A673 (cell line): ENCODE measurements around the gene MRPL50. TPM values are rescaled to one million over a fixed set of nuclear protein-coding genes. Genes with fewer than 3 reads are reported as not detected.

Source experiments
- BruUV-seq: library from RNA; stranded (reverse); fragments of 400-500 nt; replicated peaks from 2 replicates; lab custom pipeline; 2021; lab: Mats Ljungman, UMichigan
- CTCF ChIA-PET: fragments of 300-600 bp; sonication (Branson Sonifier 250); formaldehyde crosslinking; loops from one replicate; lab custom pipeline; 2022; ENCODE audit warnings: antibody characterized with exemption; lab: Charles Lee
- POLR2A ChIA-PET: fragments of 300-600 bp; sonication (Branson Sonifier 250); formaldehyde crosslinking; loops from one replicate; lab custom pipeline; 2022; ENCODE audit warnings: antibody characterized with exemption; ENCODE audit not compliant: low non-redundant PET; lab: Charles Lee
- DNase-seq: peaks from one replicate; pipeline ENCODE4 v3.0.0-alpha.2; 2015; ENCODE audit warnings: low spot score
- H3K27ac ChIP-seq: fragments of 200-600 bp; sonication (generic); 2 replicates; pipeline ENCODE4 v1.5.1; 2016; ENCODE audit warnings: mixed run types, low read depth, mild to moderate bottlenecking, mixed read lengths, antibody characterized with exemption, low read length; ENCODE audit not compliant: poor library complexity, severe bottlenecking
- H3K27me3 ChIP-seq: fragments of 200-600 bp; sonication (generic); replicated peaks from 2 replicates; pipeline ENCODE4 v1.6.1; 2017; ENCODE audit warnings: mixed run types, low read depth, mild to moderate bottlenecking, mixed read lengths, antibody characterized with exemption, low read length; ENCODE audit not compliant: insufficient read depth, poor library complexity
- H3K36me3 ChIP-seq: fragments of 200-600 bp; sonication (generic); 2 replicates; pipeline ENCODE4 v1.6.1; 2016; ENCODE audit warnings: mixed run types, mild to moderate bottlenecking, mixed read lengths, antibody characterized with exemption, low read length; ENCODE audit not compliant: insufficient read depth, poor library complexity, severe bottlenecking
- H3K4me1 ChIP-seq: fragments of 200-600 bp; sonication (generic); 2 replicates; pipeline ENCODE4 v1.6.1; 2017; ENCODE audit warnings: mixed run types, mild to moderate bottlenecking, mixed read lengths, antibody characterized with exemption, low read length; ENCODE audit not compliant: insufficient read depth, poor library complexity, severe bottlenecking
- H3K4me3 ChIP-seq: fragments of 200-600 bp; sonication (generic); 2 replicates; pipeline ENCODE4 v1.5.1; 2016; ENCODE audit warnings: low read depth, mixed run types, mild to moderate bottlenecking, mixed read lengths, low read length; ENCODE audit not compliant: poor library complexity, severe bottlenecking
- H3K9me3 ChIP-seq: fragments of 200-600 bp; sonication (generic); 2 replicates; pipeline ENCODE4 v1.6.1; 2016; ENCODE audit warnings: mixed run types, low read depth, mild to moderate bottlenecking, mixed read lengths, antibody characterized with exemption, low read length; ENCODE audit not compliant: poor library complexity, severe bottlenecking
- CTCF ChIP-seq: fragments of 300-800, 200-600 bp; sonication (generic); conservative IDR thresholded peaks from 2 replicates; pipeline ENCODE4 v1.5.1; 2017; ENCODE audit warnings: low read depth, mild to moderate bottlenecking, antibody characterized with exemption, low read length, moderate library complexity, mixed read lengths
- EZH2 ChIP-seq: fragments of 200-600 bp; sonication (generic); IDR thresholded peaks from 2 replicates; pipeline ENCODE4 v1.6.1; 2017; ENCODE audit warnings: borderline replicate concordance, low read depth, mild to moderate bottlenecking, mixed read lengths, antibody characterized with exemption, low read length; ENCODE audit not compliant: poor library complexity, severe bottlenecking
- intact Hi-C: fragments of 100-400 bp; cut with micrococcal nuclease; formaldehyde crosslinking; loops from one replicate; pipeline ENCODE4 v1.10.0; 2022; ENCODE audit not compliant: unreplicated experiment
- total RNA-seq: library from RNA; stranded (reverse); gene quantifications from 2 replicates; pipeline ENCODE4 v1.2.3, GENCODE V29; 2021

MRPL50 gene
- total RNA-seq, 1 experiment from 2014 or later, result 17.0 TPM

GRCh38 chr9:101414839-101415238 is 16.4 kb upstream of the MRPL50 start:
- Histone ChIP-seq H3K36me3 (peaks cover 2% of the 10 kb centered on the region), H3K4me3 (no peak overlapping the region), H3K27ac (no peak overlapping the region), H3K9me3 (peaks cover 31% of the 10 kb centered on the region), H3K27me3 (peaks cover 2% of the 10 kb centered on the region), H3K4me1 (no peaks in the 10 kb centered on the region)
- CTCF ChIA-PET, result no interaction called here
- intact Hi-C loops, result no loop called here
- POLR2A ChIA-PET, result no interaction called here
- no TSS peak for BruUV-seq
- TF ChIP-seq EZH2 (no peak), CTCF (no peak)
- no peak for DNase-seq

- POLR2A ChIA-PET, result no interaction called here
- BruUV-seq, result no TSS peak
- H3K9me3 ChIP-seq, result peaks cover 87% of the 10 kb centered on the region
- H3K27ac ChIP-seq, result no peak overlapping the region
- intact Hi-C loops, result no loop called here
- H3K4me3 ChIP-seq, result no peak overlapping the region
- no peaks in the 10 kb centered on the region for H3K4me1 ChIP-seq
- TF ChIP-seq CTCF (no peak), EZH2 (no peak)
- DNase-seq, result no peak
- H3K27me3 ChIP-seq, result no peaks in the 10 kb centered on the region
- CTCF ChIA-PET, result no interaction called here
- H3K36me3 ChIP-seq, result peaks cover 58% of the 10 kb centered on the region
These were observed 10.7 kb upstream of the MRPL50 start for GRCh38 chr9:101409079-101409477.

GRCh38 chr9:101408374-101409078 is 10.1 kb upstream of the MRPL50 start:
- H3K9me3 ChIP-seq, result peaks cover 89% of the 10 kb centered on the region
- no peak for TF ChIP-seq EZH2
- no peak for TF ChIP-seq CTCF
- no TSS peak for BruUV-seq
- ChIA-PET CTCF (no interaction called here), POLR2A (no interaction called here)
- no peaks in the 10 kb centered on the region for H3K27me3 ChIP-seq
- no peaks in the 10 kb centered on the region for H3K4me1 ChIP-seq
- intact Hi-C loops, result no loop called here
- H3K4me3 ChIP-seq, result no peak overlapping the region
- H3K36me3 ChIP-seq, result peaks cover 63% of the 10 kb centered on the region
- H3K27ac ChIP-seq, result no peak overlapping the region
- DNase-seq, result no peak
